DMS53 treated with DMSO at 0.1 percent for 48 hours (cell line): Measurements from ENCODE around the gene STON2.
A peak's percentile ranks its signal among the peaks of the same experiment; 100 is the strongest.

ENCODE experiments used
- DNase-seq: peaks from one replicate; lab custom pipeline; 2025; ENCODE audit not compliant: unreplicated experiment; lab: John Stamatoyannopoulos, UW

STON2 gene

DNA sequence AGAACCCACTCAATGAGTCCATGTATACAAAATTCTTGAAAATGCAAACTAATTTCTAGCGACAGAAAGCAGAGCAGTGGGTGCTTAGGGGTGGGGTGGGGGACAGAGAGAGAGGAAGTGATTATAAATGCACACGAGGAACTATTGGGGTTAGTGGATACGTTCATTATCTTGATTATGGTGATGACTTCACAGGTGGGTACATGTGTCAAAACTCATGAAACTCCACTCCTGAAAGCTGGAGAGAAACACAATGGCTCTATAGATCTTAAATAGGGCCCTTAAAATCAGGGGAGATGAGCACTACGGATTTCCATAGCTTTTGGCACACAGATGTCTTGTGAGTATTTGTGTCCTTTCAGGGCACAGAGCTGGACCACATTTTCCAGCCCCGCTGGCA is 59.9 kb downstream of the STON2 start:
- no peak for DNase-seq

DNA sequence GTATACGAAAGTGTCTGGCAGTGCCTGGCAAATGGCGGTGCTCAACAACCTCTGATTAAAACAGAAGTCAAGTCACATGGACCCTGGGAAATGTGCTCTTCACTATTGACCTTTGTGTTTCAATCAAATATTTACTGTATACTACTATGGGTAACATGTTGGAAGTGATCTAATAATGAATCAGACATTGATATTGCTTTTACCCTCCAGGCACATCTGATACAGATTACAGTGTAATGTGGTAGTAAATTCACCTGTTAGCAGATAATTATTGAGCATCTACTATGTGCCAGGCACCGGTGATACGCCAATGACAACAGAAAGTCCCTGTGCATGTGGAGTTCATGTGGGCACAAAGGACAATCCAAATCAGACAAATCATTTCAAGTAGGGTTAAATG is 63.1 kb downstream of the STON2 start:
- DNase-seq = no peak

DNA sequence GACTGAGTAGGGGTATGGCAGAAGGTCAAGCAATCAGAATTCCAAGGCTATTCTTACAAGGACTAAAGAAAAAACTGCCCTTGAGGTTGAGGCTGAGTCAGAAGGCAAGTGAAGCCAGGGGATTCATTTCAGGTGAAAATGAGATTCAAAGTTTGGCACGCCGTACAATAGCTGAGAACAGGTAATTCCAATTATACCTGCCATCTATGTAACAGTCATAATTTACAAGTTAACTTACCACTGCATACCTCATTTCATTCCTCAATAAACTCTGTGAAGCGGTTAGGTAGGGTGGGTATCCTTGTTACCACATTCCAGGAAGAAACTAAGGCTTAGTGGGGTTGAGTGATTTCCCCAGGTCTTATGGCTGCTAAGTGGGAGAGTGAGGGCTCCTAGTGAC is 64.1 kb downstream of the STON2 start:
- no peak for DNase-seq

DNA sequence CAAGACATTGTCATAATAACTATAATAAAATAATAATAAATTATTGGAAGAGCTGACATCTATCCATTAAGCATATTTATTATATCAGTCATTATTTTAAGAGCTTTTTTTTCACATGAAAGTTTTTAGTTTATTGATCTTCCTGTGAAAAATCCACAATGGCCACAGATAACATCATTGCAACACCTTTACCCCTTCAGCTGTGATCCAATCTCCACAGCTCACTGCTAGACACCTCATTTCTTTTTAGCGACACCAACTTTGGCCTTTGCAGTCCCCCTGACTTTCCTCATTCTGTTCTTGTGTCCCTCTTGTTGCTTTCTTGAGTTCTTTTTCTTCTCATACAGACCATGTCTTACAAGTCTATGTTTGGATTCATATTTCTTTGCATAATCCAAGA is 67.4 kb downstream of the STON2 start:
- no peak for DNase-seq

DNA sequence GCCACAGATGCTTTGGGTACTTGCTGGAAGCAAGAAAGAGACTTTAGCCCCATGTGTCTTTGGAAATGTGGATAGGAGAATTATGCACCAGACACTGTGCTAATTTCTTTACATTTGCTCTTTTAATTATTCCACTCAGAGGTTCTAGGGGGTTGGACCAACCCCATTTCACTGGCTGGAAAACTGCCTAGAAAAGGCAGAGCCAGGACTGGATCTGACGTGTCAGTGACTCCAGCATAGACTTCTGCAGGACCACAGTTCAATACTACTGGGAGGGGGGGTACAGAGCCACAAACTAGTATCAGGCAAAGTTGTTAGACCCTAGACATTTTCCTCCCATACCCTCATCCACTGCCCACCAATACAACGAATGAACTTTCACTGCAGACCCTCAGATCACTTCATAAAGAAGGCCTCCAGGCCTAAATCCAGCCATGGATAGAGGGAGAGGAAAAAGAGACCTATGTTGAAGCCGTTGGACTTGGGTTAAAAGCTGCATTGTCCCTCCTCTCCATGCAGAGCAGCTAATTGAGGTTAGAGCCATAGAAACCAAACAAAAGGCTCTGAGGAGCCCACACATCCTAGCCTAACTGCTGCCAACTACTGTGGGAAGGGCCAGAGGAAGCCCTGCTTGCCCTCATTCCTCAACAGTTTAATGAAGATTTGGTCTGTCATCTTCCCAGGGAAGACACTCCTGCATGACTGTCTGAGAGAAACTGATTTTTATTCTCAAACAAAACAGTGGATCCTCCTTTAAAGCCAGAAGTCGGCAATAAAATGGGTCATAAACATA is 68.7 kb downstream of the STON2 start:
- no peak for DNase-seq

DNA sequence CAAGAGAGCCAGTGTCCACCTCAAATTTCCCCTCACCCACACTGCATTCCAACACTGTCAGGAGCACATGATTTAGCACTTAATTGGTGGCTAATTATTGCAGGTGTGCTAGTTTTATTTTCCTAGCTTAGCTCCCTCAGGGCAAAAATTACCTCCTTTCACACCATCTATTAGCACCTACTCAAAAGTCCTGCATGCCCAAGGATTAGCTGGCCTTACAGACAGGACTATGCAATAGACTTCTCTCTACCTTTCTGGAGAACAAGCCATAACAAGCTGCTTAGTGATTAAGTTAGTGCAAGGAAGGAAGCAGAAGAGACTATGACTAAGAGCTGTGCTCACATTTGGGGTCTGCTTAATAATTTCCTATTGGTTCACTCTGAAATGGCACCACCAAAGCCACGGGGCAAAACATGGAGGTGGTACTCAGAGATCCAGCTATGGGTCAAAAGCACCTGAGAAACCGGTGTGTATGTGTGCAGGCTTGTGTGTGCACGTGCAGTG is 69.5 kb downstream of the STON2 start:
- DNase-seq = no peak

DNA sequence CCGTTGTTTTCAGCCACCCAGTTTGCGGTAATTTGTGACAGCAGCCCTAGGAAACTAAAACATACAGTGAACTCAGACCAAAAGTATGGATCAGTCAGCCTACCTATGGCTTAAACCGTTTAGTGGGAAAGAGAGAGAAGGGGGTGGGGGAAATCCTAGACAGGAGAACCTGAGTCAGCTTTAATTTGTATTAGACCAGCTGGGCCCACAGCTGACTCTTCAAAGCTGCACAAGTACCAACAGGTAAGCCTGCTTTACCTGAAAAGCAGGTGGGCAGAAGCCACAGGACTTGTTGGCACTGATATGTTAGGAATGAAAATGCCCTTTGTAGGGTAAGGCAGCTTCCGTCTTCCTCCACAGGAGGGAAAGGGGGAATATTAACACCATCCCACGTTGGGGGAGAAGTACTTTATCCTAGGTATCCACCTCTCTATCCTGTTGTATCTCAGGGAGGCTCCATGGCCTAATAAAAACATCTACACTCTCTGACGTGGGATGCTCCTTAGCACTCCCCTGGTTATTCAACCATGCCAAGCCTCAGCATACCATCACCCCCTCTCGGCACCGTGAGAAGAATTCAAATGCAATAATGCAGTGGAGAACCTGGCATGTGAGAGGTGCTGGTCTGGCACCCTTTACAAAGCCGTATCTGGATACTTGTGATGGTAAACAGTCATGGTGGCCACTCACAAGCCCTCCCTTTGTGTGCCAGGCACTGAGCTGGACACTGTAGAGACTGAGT is 70.3 kb downstream of the STON2 start:
- no peak for DNase-seq

DNA sequence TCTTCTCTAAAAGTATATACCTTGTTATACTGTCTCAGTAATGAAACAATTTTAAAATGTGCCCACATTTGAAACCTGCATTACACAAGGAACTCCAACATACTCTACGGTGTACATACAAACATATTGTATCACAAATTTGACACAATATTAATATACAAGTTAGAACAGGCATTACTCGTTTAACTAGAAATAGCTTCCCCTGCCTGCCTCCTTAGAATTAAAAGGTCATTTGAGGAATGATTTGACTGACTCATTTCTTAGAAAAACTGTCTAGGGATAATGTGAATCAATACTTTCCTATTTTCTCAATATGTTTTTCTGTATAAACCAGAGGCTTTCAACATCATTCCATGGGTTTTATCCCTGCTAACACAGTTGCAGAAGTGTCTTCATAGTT is 73.7 kb downstream of the STON2 start:
- DNase-seq = no peak

DNA sequence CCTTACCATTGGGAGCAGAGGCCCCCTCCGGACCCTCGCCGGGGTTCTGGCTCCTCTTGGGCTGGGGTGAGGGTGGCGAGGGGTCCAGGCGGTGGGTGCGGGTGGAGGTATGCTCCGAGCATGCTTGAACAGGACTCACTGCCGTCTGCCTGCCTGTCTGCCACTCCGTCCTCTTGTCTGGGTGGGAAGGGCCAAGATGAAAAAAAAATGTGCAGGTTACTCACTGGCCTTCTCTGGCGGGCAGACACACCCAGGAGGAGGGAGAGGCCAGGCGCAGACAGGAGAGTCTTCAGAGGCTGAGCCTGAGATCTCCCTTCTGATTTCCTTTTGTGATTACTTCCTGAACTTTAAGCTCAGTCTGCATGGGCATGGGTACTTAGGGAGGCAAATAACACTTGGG is 76.1 kb downstream of the STON2 start:
- DNase-seq = peak; percentile 57

DNA sequence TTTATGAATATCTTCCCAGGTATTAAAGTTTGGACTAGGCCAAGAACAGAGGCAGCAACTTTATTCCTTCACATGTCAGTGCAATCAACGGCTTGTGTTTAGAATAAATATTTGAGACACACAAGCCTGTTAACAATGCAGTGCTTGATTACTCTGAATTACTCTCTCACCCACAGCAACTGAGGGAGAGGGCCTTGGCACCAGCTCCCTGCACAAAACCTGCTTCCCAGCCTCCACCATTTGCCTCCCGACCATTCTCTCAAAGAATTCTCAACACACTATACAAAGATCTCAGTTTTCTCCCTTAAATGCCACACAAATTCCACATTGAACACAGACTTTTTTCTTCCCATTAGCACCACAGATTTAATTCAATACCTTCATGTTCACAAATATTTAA is 77.0 kb downstream of the STON2 start:
- no peak for DNase-seq

DNA sequence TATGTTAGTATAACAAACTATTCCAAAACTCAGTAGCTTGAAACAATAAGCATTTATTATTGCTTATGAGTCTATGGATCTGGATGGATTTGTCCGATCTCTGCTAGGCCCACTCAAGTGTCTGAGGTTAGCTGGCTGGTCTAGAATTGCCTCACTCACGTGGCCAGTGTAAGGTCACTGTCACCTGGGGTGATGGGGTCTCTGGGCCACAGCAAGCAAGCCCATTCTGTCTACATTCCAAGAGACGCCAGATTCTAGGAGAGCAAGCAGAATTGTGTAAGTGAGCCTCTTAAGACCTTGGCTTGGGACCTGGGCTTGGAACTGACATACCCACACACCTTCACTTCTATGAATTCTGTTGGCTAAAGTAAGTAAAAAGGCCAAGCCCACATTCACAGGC is 80.2 kb downstream of the STON2 start:
- no peak for DNase-seq

DNA sequence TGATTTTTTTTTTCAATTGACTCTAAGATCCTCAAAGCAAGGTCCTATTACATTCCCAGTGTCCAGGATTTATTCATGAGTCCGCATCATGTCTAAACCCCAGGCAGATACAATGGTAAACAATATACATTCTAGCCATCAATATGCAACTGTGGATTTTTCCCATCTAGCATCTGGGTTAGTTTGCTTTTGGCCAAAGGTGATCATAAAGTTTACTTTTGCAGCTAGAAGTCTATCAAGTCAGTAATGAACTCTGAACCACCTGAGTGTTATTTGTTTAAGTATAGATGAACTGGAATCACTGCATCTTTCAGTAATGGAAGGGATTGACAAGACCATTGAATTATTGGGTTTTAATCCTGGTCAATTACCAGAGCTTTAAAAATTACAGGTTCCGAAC is 80.8 kb downstream of the STON2 start:
- no peak for DNase-seq

DNA sequence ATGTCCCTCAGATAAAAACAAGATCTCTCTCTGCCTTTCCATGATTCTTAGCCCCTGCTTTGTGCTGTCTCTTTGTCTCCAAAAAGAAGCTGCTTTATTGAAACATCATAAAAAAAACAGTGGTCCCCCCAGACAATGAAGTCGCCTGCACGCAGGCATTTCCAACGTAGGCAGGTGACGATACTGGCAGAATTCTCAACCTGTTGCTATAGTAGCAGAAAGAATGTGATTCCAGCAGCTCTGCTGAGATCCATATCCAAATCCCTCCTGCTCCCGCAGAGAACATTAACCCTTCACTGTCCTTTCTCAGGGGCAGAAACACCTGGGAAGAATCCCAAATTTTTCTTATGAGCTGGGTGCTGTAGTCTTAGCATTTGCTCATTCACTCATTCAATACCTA is 84.8 kb downstream of the STON2 start:
- no peak for DNase-seq

DNA sequence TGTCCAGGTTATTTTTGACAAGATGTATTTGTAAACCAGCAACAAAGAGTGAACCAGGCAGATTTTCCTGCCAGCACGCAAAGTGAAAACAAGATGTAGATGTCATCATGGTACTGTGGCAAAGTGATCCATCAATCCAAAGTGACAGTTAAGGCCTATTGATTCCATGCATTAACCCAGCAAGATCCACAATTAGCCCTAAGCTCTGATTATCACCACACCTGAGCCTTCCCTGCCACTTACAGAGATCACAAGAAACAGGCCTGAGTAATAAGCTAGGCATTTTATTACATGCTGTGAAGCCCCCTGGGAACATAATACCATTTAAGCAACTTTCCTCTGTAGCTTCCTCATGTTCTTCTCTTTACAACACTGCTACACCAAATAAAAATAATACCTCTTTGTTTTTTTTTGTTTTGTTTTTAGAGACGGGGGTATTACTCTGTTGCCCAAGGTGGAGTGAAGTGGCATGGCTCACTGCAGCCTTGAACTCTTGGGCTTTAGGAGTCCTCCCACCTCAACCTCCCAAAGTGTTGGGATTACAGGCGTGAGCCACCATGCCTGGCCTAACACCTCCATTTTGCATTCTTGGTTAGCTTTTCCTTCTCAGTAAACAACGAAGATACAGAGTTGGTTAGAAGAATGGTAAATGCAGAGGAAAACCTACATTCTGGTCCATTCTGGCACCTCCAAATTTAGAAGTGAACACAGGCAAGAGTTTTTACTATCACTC is 85.5 kb downstream of the STON2 start:
- DNase-seq = no peak

DNA sequence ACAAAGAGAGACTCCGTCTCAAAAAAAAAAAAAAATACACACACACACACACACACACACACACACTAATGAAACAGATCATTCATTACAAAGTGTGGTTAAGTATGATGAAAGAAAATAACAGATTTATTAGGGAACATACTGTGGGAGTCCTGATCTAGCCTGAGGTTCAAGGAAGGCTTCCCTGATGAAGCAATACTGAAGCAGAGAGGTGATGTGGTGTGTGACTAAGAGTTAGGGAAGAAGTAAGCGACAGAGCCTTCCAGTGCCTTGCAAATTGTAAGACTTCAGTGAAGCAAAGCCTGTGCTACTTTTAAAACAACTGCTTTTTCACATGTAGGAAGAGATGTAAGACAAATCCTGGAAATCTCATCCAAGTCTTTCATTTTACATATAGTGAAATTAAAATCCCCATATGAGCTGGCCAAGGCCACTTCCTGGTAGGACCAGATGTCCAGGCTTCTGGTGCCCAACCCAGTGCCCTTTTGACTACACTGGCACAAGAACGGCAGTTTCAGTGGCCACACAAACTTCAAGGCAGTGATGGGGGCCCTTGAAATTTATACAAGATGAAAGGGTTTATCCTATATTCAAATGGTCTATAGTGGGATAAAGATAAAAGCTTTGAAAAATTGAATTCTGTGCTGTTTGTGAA is 86.2 kb downstream of the STON2 start:
- DNase-seq = no peak

DNA sequence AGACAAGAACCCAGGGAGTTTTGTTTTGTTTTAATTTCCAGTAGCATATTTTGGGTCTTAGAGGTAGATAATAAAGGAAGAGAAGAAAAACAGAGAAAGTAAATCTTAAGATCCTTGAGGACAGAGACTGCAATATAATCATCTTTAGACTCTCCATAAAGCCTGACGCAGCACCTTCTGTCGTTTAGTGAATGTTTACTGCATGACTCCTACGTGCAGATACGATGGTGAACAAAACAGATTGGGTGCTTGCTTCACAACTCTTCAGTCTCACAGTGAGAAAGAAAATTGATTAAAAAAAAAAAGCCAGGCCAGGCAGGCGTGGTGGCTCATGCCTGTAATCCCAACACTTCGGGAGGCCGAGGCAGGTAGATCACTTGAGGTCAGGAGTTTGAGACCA is 86.9 kb downstream of the STON2 start:
- no peak for DNase-seq

DNA sequence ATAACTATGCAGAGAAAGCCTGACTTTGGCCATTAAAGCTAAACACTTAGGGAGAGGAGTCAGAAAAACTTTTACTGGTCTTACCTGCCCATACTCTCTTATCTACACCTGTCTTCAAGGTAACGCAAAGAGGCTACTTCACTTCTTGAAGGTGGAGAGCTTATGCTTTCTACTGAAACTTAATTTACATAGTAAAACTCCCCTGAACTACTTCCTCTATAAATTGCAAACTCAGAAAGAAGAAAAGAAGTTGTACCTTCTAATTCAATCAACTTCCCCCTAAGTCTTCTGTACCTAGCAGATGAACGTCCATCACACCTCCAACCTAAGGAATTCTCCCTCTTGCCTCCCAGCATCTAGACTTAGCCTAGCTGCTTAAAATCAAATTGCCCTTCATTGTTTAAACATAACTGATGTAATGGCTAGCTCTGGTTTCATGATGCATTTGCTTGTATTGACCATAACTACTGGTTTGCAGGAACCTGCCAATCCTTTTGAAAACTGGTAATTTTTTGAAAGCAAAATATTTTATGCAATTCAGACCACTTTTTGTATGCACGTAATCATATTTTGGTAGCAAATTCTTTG is 87.7 kb downstream of the STON2 start:
- no peak for DNase-seq

DNA sequence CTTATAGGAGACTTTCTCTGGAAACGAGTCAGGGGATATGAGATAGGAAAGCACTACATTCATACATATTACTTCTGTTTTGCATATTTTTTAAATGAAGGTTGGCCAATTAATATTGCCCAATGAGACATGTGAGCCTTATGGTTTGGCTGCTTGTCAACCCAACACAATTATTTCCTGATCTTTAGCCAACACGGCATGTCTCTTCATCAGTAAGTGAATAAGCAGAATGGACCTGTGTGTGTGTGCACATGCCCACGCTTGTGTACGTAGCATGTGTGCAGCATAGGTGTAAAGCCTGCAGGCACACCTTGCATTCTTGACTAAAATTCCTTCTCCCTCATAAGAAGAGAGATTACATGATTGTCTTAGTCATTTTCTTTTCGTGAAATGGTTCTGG is 88.3 kb downstream of the STON2 start:
- no peak for DNase-seq

DNA sequence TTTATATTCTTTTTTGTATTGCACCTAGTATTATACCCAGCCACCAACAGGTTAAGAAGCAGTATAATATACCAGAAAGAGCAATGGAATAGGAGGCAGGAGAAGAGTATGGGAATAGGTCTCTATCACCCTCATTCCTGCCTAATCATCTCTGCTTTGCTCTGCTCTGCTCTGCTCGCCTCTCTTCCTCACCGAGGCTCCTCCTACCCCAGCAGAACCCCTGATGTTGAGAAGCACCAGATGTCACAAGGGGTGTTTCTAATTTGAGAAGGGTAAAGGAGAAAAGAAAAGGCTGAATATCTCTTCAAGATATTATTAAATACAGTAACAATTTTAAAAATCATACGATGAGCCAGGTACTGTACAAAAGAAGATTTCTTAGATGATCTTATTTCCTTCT is 89.0 kb downstream of the STON2 start:
- DNase-seq = no peak

DNA sequence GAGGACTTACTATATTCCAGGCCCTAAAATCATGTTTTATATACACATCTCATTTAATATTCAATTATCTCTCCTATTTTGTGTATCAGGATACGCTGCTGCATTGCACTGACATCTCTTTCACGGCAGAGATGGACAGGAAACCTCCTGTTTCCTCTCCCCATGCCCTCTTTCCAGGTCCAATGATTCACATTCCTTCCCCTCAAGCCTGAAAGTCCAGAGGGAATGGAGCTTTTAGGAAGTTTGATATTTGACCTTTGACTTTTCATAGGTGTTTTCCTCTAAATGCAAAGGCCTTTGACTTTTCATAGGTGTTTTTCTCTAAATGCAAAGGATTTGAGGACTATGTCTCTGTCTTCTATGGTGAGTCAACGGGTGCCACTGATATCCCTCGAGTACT is 89.5 kb downstream of the STON2 start:
- DNase-seq = no peak

DNA sequence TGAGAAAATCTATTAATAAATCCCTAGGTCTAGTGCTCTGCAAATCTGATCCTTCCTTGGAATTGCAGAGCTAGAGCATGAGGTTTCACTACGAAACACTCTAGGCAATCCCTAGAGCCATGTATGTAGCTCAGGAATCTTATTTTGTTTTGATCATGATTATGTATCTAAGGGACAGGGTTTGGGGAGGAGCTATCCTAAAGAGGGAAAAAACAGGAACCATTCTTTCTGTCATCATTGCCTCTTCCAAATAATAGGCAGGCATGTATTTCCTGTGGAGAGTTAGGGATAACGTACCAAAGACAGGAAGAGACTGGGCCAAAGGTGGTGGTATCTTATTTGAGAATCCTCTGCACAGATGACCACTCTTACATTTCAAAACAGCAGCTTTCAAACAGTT is 90.6 kb downstream of the STON2 start:
- DNase-seq = no peak
